HG02571 (cell line): ENCODE data around the gene CFTR.
"Not testable (repeated sequence)": the region's sequence is repeated elsewhere in the genome, so short reads cannot be mapped to it uniquely, and the experiment has no call there.

Experiments used
- ATAC-seq: cut with Tn5 transposase; IDR thresholded peaks from one replicate; pipeline ENCODE4 v1.9.1; 2021; ENCODE audit warnings: mild to moderate bottlenecking, moderate library complexity; ENCODE audit not compliant: unreplicated experiment

CFTR gene

DNA sequence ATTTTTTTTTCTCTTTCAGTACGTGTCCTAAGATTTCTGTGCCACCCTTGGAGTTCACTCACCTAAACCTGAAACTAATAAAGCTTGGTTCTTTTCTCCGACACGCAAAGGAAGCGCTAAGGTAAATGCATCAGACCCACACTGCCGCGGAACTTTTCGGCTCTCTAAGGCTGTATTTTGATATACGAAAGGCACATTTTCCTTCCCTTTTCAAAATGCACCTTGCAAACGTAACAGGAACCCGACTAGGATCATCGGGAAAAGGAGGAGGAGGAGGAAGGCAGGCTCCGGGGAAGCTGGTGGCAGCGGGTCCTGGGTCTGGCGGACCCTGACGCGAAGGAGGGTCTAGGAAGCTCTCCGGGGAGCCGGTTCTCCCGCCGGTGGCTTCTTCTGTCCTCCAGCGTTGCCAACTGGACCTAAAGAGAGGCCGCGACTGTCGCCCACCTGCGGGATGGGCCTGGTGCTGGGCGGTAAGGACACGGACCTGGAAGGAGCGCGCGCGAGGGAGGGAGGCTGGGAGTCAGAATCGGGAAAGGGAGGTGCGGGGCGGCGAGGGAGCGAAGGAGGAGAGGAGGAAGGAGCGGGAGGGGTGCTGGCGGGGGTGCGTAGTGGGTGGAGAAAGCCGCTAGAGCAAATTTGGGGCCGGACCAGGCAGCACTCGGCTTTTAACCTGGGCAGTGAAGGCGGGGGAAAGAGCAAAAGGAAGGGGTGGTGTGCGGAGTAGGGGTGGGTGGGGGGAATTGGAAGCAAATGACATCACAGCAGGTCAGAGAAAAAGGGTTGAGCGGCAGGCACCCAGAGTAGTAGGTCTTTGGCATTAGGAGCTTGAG is at the start of gene CFTR:
TSS of gene CFTR (plus strand) at position 801 of the 830 bp plus-strand sequence. CDS start 70 bp downstream, outside the sequence.
- no peak for ATAC-seq

DNA sequence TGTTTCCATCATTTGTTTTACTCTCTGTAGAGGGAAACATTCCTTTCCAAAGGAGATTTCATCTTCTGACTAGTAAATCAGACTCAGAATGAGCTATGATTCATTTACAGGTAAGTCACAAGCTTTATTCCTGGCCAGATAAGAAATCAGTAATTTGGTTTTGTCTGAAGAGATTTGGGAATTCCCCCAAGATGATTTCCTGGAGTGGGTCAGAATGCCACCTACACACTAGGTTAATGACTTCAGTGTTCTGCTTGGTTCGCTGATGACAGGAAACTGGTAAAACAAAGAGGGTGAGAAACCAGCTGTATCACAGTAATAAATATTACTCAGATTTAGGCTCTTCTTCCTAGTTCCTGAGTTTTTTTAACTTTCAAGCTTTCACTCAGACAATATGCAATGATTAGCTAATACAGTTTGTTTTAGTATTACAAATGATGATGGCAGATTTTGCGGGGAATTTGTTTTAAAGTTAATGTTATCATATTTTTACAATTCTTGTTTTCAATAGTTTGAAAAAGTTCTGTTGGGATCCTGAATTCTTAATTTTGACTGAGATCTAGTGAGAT is 44.3 kb upstream of the CFTR start:
- ATAC-seq: peak; percentile 90

DNA sequence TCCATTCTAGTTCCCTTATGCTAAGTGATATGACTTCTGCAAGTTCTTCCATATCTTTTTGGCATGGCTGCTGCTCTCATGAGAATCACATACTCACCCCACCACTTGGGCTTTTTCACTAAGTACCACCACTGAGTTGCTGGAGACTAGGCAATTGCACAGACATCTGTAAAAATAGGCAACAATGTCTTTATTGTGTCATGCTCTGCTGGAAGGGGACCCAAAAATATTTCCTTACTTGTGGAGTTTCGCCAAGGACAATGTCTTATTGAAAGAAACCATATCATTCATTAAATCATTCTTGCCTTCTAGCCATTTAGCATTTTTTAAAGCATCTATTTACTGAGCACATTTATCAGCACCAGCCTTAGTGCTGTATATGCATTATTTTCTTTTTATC is 35.2 kb upstream of the CFTR start:
- no peak for ATAC-seq

DNA sequence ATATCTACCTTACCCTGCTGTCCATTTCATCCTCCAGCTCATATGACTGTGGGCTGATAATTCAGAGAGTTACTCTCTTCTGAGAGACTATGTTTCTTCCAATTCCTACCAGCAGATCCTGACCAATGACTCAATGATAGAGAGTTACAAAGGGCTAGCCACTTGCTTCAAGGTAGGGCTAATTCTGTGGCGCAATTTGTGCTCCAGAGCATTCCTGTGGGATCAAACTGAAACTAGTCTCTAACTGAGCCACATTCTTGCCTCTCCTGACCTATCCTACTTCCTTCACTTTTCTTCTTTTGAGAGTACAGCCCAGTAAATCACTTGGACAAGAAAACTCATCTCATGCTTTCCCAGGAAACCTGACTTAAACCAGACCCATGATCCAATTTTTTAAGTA is 34.6 kb upstream of the CFTR start:
- no peak for ATAC-seq

DNA sequence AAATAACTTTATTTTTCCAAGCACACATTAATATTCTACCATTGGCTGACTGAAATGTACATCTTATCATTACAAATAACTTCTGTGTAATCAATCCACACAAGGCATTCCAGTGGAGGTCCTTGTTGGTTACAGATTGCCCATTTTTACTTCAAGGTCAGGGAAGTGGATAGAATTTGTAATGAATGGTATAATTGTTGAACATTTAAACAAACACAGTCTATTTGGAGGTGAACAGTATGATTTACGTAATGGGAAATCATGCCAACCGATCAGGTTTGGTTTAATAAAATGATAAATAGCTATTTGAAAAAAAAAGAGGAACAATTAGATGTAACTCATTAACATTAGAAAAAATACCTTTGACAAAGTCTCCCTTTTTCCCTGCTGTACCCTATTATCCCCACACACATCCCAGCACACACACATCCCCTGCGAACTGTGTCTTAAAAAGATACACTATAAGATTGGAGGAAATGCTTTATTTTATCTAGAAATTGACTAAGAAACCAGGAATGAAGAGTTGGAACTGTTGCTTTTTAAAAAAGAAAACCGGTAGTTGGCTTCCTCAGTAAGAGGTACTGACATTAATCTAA is 33.5 kb upstream of the CFTR start:
- ATAC-seq: no peak

DNA sequence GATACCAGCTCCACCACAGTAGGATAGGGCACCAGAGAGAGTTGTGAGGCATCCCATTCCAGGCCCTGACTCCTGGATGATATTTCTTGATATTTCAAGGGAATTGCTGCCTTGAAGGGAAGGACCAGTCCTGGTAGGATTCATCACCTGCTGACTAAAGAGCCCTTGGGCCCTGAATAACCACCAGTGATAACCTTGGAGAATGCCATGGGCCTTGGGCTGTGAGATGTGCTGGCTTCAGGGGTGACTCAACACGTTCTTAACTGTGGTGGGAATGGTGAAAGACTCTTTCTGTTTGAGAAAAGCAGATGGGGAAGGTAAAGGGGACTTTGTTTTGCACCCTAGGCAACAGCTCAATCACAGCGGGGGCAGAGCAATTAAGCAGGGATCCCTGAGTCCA is 31.2 kb upstream of the CFTR start:
- no peak for ATAC-seq

DNA sequence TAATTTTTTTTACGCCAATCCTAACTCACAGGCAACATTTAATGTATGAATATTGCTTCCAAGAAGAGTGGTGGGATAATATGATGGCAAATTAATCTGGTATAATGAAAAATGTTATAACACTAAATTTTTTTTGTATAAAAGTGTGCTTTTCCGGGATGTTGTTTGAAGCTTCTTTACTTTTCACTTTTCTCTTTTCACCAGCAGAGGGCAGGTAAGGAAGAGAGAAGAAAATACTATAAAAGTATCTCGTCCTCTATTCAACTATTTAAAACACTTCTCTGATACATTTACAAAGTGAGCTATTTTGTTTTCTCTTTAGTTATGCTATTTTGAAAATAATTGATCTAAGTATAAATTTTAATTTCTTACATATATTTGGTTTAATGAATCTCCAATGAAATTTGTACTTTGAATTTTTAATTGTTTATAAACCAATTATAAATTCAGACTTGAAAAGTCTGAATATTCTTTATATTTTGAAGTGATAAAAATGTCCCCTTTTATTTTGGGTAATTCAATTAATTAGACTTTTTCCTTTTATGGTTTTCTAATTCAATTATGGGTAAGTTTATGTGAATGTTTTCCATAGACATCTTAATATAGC is 20.7 kb upstream of the CFTR start:
- no peak for ATAC-seq

DNA sequence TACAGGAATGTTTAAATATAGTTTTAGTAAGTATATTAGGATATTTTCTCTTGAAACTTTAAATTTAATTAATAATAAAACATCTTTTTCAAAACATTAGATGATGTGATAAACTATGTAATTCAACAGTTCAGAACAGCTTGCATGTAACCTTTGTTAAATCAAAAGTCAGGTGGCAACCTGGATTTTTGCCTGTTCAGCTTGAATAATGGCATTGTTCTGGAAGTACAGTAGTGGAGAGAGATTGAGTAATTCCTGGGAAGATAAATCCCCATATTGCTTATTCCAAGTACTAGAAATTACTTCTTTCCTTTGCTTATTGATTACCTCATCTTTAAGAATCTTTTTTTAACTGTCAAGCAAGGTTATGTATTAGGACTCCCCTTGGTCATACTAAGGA is 20.1 kb upstream of the CFTR start:
- ATAC-seq: no peak

DNA sequence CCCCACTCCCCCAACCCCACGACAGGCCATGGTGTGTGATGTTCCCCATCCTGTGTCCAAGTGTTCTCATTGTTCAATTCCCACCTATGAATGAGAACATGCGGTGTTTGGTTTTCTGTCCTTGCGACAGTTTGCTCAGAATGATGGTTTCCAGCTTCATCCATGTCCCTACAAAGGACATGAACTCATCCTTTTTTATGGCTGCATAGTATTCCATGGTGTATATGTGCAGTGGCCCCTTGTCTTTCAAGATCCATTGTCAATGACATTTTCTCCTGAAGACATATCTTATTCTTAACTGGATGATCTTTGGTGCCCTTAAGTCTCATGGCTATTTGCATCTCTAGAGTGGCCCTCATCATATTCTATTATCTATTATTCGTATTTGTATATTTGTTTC is 19.0 kb upstream of the CFTR start:
- ATAC-seq: not testable (repeated sequence)

DNA sequence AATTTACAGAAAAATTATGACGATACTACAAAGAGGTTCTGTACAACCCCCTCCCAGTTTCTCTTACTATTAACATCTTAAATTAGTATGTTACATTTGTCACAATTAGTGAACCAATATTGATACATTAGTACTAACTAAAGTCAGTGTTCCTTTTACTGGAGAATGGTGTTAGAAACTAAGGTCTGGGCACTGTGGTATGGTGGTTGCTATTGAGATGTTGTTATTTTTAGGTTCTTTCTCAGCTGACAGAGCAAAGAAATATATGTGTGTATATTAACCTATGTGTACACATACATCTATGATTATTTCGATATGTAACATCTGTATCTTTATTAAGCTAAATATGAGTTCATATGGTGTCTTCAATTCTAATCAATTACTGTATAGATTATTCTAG is 11.7 kb upstream of the CFTR start:
- ATAC-seq: no peak

DNA sequence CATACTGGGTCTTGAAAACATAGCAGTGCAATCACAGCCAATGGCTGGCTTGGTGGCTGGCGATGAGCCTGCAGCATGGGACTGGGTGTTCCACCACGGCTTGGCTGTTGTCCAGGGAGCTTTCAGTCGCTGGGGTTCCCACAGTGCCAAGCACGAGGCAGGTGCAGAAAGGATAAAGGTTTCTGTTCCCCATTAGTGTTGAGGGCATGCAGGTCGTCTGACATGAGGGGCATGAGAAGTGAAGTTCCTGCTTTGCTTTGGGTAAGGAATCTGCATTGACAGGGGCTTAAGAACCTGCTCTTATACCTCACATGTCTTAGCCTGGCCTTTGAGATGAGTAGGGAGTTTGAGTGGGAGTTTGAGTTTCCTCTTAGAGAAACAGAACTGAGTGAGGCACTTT is 9.0 kb upstream of the CFTR start:
- ATAC-seq: peak; percentile 52

DNA sequence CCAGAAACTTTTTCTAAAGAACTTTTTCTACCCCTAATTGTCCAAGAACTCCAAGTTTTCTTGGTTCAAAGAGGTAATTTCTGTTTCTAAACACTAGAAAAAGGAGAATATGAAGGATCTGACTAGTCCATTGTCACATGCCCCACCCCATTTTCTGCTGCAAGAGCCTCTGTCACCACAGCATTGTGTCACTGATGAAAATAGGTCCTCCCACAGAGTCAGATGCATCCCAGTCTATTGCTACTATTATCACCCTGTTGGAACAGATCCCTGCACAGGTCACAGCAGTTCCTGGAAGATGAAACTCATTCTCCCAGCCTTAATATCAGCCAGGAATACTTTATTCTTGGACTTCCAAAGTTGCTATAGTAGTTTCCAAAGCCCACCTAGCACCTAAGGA is 7.5 kb upstream of the CFTR start:
- ATAC-seq: no peak

DNA sequence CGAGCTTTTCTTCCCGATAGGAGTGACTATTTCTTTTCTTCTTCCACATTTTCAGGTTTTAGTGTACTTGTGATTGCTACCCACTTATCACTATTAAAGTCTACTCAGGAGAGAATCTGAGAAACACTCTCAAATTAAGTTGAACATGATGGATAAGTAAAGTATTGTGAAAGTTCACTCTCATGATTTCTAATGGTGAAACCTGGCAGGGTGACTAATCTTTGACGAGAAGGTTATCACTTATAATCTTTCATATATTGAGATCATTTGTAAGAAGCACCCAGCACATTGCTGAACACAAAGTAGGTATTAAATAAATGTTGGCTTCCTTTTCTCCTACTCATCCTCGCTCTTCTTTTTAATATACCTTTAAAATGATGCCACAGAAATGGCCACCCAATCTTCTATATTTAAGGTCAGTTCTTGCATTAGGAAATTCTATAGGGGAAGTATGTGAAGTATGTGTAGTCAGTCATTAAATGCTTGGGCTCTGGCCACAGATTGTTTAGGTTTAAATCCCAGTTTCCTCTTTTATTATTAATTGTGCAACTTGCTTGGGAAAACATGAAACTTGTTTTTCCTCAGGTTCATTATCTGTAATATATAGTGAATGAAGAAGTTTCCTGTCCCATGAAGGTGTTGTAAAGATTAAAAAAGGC is 3.1 kb upstream of the CFTR start:
- no peak for ATAC-seq

DNA sequence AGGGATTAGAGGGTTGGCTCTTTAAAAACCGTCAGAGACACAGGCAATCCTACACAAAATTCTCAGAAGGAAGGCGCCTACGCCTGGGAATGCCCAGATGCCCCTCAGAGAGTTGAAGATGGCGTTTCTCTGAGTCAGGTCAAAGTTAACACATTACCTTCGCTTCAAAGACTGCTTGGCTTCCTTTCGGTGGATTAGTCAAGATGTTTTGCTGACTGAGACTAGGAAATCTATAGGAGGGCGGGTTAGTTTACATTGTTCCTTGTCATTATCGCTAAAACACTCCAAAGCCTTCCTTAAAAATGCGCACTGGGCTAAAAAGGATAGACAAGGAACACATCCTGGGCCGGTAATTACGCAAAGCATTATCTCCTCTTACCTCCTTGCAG is 995 bp upstream of the CFTR start:
- no peak for ATAC-seq

DNA sequence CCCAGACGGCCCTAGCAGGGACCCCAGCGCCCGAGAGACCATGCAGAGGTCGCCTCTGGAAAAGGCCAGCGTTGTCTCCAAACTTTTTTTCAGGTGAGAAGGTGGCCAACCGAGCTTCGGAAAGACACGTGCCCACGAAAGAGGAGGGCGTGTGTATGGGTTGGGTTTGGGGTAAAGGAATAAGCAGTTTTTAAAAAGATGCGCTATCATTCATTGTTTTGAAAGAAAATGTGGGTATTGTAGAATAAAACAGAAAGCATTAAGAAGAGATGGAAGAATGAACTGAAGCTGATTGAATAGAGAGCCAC is 184 bp downstream of the CFTR start:
- ATAC-seq: no peak

DNA sequence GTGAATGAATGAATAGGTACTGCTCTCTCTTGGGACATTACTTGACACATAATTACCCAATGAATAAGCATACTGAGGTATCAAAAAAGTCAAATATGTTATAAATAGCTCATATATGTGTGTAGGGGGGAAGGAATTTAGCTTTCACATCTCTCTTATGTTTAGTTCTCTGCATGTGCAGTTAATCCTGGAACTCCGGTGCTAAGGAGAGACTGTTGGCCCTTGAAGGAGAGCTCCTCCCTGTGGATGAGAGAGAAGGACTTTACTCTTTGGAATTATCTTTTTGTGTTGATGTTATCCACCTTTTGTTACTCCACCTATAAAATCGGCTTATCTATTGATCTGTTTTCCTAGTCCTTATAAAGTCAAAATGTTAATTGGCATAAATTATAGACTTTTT is 1.2 kb downstream of the CFTR start:
- ATAC-seq: no peak

DNA sequence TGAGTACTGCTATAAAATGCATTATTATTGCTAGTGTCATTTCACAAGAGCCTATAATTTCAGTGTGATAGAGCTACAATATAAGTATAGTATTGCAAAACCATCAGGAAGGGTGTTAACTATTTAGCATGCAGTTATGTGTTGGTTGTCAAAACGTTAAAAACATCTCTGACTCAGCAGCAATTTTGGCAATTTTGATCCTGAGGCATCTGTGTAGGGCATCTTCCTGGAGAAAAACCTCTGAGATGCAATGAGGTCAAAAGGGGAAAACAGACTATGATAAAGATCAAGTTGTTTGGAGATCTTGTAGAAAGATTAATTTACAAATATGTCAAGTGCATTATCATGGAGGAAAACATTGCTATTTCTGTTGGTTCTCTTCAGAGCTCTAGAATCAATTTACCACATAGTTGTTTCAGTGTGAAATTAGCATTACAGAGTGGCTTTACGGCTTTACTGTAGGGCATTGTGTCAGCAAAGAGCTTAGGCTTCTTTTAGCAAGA is 5.3 kb downstream of the CFTR start:
- ATAC-seq: no peak

DNA sequence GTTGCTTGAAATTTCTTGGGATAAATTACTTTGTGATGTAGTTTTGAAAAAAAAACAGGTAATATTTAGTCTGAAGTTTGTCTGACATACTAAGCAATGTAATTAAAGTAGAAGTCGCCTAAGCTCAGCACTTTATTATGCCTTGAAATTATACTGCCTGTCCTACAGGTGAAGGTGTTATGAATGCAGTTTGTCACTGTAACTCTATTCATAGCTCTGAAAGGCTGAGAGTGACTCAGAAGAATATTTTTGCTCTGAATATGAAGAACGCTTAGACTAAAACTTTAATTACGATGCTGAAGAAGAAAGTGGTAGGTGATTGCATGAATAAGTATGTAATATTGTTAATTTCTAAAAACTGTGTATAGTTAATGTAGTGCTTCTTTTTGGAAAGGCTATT is 9.2 kb downstream of the CFTR start:
- ATAC-seq: no peak

DNA sequence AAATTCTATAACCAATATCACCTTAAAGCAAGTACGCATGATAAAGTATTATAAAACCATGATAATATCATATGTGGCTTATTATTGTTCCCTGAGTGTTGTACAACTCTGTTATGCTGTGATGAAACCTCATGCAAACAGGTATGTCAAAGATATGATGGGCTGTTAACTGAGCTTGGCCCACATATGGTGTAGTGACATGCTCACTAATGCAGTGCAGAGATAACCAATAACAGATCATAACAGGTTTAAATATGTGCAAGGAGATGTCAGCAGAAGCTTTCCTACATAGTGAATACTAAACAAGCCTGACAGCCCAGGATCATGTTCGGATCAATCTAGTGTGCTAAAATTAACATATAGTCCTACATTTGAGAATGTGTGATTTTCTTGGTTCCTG is 9.6 kb downstream of the CFTR start:
- ATAC-seq: no peak

DNA sequence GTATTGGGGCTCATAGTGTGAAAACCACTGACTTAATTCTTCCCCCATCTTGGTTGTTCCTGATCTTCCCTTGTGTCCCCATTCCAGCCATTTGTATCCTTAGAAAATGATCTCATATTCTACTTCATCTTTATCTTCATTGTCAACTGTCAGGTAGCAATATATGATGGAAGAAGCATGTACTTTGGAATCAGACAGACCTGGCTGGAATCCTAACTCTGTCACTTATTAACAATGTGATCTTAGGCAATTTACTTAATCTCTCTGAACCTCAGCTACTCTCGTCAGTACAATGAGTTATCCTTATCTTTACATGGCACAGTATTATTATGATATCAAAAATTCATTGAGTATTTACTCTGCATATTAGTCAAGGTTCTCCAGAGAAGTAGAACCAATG is 10.1 kb downstream of the CFTR start:
- ATAC-seq: no peak

DNA sequence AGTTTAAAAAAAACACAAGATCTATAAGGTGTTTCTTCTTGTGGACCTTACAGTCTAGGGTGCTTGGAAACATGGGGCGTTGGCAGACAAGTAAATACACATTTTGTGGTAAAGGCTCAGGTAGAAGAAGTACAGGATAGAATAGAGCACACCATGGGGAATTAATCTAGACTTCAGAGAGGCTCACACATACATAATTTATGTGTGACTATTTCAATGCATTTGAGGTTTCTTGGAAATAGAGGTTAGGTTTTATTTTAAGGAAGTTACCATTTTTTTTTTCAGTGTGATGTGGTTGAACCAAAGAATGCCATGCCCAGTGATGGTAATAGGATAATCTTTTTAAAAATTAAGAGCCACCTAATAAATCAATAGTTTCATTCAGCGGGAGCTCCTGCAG is 12.8 kb downstream of the CFTR start:
- no peak for ATAC-seq
